DMS 273 (cell line): Measurements from ENCODE around the gene NUPR2.
"Not testable (repeated sequence)": the region's sequence is repeated elsewhere in the genome, so short reads cannot be mapped to it uniquely, and the experiment has no call there.

Experiments
- DNase-seq: peaks from one replicate; lab custom pipeline; 2025; ENCODE audit not compliant: unreplicated experiment; lab: John Stamatoyannopoulos, UW

Gene NUPR2

GRCh38 chr7:56115852-56116538 lies at the start of gene NUPR2:
NUPR2 (minus strand) TSS chr7:56116417; CDS start chr7:56116314, 103 bp downstream.
- peak; percentile 32 for DNase-seq

- no peak for DNase-seq
Observed at GRCh38 chr7:56157238-56157790, 41.1 kb upstream of the NUPR2 start.

GRCh38 chr7:56131062-56131461 lies 14.8 kb upstream of the NUPR2 start:
- not testable (repeated sequence) for DNase-seq

- no peak for DNase-seq
Observed at GRCh38 chr7:56127241-56127975, 11.2 kb upstream of the NUPR2 start.

- no peak for DNase-seq
Observed at GRCh38 chr7:56125831-56126230, 9.6 kb upstream of the NUPR2 start.

- no peak for DNase-seq
Observed at GRCh38 chr7:56124981-56125380, 8.8 kb upstream of the NUPR2 start.

GRCh38 chr7:56121440-56121839 lies 5.2 kb upstream of the NUPR2 start:
- no peak for DNase-seq

GRCh38 chr7:56112244-56112643 lies 4.0 kb downstream of the NUPR2 start:
- DNase-seq, result not testable (repeated sequence)

GRCh38 chr7:56110611-56111010 lies 5.6 kb downstream of the NUPR2 start:
- DNase-seq, result no peak

- DNase-seq, result no peak
Observed at GRCh38 chr7:56107954-56108258, 8.3 kb downstream of the NUPR2 start.

- peak; percentile 100 for DNase-seq
Observed at GRCh38 chr7:56106108-56107073, 9.8 kb downstream of the NUPR2 start, which contains the start of gene CHCHD2. CHCHD2 (minus strand) TSS chr7:56106476; CDS start chr7:56106413, 63 bp downstream.

GRCh38 chr7:56105508-56105907 lies 10.7 kb downstream of the NUPR2 start:
- DNase-seq, result peak; percentile 67

GRCh38 chr7:56104138-56104537 lies 12.1 kb downstream of the NUPR2 start:
- not testable (repeated sequence) for DNase-seq

GRCh38 chr7:56099653-56100052 lies 16.6 kb downstream of the NUPR2 start:
- DNase-seq, result no peak

- DNase-seq, result not testable (repeated sequence)
Observed at GRCh38 chr7:56098187-56099008, 17.8 kb downstream of the NUPR2 start.

- DNase-seq, result peak; percentile 69
Observed at GRCh38 chr7:56097700-56098099, 18.5 kb downstream of the NUPR2 start.

GRCh38 chr7:56092789-56093531 lies 23.3 kb downstream of the NUPR2 start, which contains the start of gene PHKG1:
PHKG1 (minus strand) TSS chr7:56092952; CDS start chr7:56088941, 4,011 bp downstream.
- peak; percentile 92 for DNase-seq

GRCh38 chr7:56092388-56092787 lies 23.8 kb downstream of the NUPR2 start:
- DNase-seq, result not testable (repeated sequence)

- DNase-seq, result peak; percentile 38
Observed at GRCh38 chr7:56091591-56091990, 24.6 kb downstream of the NUPR2 start.
